ENCODE results near the gene UGP2.
"Not testable (repeated sequence)": the region's sequence is repeated elsewhere in the genome, so short reads cannot be mapped to it uniquely, and the experiment has no call there.

Gene UGP2

DNA sequence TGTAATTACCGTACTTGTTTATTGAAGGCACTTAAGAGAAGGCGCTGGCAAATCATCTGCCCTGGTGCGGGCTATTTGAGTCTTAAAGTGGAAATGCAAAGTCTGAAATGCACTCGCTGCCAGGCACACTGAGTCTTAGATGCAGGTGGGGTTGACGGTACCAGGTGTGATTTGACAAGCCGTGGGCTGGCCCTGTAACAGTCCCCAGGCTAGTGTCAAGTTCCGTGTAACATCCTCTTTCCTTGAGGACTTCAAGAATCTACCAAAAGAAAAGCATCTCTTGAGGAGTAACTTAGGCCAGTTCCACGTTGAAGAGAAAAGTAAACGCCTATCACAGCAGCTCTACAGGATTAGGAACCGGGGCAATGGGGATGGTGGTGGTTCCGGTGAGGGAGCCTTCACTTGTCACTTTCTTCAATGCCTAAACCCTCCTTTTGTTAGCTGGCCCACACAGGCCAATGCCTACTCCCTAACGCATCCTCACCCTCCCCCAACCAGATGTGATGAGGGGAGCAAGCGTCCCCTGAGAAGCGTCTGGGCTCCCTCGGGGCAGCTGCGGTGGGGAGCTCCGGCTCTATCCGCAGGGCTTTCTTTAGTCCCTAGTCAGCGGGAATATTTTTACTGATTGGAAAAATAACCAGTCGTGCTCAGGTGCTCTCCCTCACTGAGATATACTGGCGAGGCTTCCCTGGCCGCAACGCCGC is 1.5 kb upstream of the UGP2 start:
- no peak for DNase-seq

DNA sequence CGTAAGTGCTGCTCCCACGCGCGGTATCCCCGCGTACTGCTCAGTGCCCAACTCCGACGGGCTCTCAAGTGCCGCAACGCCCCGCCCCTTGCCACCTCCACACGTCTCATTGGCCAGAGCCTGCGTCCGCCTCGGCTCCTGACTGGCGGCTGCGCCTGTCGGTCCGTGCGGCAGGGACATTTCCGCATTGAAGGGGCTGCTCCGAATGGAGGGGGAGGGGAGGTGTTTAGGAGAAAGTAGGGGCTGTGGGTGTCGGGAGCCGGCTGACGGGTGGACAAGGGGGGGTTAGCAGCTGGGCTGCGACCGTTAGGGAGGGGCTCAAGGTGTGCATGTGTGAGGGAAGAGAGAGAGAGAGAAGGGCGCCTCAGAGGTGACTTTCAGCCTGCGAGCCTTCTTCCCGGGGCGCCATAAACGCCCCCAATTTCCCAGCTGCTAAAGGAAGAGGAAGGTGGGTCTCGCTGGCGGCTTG is 877 bp upstream of the UGP2 start:
- peak; percentile 97 for DNase-seq

DNA sequence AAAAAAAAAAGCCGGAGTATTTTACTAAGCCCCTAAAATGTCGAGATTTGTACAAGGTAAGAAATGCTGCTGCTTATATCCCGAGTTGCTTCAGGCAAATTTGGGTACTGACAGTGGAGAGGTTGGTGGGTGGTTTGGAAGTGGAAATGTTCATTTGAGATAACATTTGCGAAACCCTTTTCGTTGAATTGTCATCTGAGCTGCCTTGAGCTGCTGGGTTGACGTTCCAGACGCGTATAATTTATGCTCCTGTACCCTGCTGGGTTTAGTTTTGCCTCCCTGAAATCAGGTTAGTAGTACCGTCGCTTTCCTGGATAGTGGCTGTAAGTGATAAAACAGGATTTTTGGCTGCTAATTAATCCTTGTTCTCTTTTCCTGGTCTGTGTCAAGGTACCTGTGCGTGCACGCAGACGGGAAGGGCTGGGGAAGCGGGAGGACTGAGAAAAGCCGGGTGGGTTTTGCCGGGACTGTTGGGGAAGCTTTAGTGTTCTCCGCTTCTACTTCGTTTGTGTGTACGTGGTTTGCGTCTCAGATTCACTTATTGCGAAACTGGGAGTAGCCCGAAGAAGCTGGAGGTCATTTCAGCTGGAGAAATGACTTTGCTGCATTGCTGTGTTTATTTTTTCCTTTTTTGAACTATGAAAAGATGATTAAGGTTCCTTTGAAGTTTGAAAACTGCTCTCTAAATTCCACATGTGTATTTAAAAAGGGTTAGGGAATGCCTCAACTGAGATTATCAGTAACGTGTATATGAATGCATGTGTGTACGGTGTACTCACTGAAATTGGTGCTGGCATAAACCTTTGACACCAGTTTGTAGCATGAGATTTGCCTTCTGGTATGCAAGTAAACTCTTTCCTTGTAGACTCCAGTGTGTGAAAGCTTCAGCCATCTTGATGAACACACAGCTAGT is 709 bp downstream of the UGP2 start:
- peak; percentile 65 for DNase-seq

DNA sequence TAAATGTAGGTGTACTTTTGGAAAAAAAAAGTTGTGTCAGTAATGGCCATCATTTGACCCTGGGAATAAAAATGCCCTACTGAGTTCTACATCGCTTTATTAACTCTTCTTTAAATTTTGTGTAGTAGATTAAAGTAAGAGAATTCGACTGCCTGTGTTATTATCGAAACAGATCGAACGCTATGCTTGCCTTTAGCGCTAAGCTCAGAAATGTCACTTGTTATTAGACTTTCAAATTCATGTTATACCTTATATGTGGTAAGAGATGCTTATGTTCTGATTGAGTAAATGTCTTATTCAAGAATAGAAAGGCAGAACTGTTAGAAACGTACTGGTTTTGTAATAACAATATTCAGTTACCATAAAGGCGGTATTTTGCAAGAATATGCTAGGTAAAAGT is 1.4 kb downstream of the UGP2 start:
- DNase-seq, result no peak

DNA sequence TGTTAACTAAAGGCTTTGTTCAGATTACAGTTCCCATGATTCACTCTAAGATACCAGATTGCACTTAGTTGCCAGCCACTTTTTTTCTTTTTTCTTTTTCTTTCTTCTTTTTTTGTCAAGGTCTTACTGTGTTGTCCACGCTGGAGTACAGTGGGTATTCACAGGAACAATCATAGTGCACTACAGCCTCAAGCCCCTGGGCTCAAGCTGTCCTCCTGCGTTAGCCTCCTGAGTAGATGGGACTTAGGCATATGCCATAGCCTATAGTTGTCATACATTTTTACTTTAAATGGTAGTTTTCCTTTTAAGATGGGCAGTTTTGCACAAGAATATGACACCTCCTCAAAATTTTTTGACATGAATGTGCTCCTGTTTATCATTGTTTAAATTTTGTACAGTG is 2.1 kb downstream of the UGP2 start:
- no peak for DNase-seq

DNA sequence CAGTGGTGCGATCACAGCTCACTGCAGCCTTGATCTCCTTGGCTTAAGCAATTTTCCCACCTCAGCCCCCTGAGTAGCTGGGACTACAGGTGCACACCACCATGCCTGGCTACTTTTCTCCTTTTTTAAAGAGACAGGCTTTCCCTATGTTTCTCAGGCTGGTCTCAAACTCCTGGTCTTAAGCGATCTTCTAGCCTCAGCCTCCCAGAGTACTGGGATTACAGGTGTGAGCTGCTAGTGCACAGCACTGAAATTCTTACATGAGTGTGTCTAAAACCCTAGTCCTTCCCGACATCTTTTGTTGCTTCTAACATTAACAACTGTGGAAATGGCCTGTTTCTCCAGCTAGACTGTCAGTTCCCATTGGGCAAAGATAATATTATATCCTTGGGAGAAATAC is 2.9 kb downstream of the UGP2 start:
- no peak for DNase-seq

DNA sequence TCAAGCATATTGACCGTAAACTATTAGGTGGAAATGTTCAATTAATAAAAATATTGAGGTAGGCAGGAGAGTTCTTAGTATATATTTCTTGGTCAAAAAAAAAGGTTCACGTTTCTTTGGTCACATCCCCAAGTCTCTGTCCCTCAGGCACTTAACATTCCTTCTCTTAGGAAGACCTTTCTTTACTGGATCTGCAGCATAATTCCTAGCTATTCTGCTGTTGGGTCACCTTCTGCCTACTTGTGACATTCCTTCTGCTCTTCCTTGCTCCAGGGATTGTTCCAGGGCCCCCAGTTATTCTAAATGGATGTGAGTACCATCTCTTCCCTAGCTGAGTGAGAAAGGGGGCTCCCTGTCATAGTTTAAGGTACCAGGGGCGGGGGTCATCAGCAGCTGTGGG is 4.2 kb downstream of the UGP2 start:
- DNase-seq, result no peak

DNA sequence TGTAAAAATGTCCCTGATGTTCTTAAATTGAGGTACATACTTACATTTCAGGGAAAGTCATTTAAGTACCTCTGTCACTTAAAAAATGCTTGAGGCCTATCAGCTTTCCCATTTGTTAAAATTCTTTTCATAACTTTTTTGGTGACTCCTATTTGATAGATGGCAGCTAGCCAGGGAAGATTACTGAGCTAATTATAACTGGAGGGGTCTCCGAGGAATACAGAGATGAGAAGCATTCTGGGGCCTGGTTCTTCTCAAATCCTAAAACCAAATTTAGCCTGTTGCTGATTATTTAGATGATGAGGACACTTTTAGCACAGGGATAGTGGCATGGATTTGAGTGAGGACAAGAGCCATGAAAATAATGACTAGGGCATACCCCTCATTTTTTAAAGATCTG is 4.8 kb downstream of the UGP2 start:
- DNase-seq, result peak; percentile 74

DNA sequence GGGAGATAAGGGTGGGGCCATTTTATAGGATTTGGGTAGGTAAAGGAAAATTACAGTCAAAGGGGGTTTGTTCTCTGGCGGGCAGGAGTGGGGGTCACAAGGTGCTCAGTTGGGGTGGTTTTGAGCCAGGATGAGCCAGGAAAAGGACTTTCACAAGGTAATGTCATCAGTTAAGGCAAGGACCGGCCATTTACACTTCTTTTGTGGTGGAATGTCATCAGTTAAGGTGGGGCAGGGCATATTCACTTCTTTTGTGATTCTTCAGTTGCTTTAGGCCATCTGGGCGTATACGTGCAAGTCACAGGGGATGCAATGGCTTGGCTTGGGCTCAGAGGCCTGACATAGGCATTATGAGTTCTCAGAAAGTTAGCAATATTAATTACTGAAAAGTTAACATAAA is 5.9 kb downstream of the UGP2 start:
- DNase-seq, result not testable (repeated sequence)

DNA sequence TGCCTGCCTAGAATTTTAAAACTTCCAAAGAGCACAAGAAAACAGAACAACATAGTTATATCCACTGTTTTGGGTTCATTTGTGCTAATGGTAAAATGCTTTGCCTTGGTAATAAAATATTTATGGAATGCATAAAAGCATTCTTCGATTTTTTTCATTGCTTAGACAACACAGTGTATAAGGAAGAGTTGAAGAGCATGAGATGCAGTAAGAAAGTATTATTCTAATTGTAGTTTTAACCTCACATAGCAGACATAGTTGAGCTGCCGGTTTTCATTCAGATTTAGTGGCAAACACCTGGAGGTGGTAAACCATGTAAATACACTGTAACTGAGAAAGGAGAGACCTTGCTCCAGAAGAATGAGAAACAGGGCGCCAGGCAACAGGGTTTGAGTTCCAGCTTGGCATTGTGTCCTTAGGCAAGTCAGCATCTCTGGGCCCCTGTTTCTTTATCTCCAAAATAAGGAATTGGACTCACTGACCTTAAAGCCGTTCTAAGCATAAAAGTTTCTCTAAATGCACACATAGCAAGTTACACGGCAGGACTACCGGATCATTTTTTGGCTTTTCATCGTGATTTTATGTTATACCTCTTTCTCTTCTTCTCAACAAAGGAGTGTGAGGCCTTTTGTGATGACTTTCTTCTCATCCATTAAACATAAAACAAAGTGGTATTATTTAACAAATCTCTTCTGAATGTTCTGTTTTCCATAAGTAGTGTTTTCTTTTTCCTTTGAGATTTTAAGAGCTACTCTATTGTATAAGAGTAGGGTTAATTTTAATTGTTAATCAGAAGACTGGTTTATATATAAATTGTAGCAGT is 7.9 kb downstream of the UGP2 start:
- peak; percentile 62 for DNase-seq

DNA sequence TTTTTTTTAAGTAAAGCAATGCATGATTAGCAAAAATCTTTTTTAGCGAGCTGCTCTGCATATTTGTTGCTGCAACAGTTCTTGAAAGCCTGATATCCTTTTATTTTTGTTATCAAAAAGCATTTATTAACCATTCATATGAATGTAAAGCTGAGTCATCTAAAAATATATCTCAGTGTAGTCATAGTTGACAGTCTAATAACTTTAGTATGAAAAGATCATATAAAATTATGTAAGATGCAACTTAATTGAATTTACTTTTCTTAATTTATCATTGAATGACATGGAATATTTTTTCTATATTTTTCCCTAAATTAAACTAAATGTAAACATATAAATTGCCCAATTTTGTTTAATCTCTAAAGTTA is 8.5 kb downstream of the UGP2 start:
- no peak for DNase-seq

DNA sequence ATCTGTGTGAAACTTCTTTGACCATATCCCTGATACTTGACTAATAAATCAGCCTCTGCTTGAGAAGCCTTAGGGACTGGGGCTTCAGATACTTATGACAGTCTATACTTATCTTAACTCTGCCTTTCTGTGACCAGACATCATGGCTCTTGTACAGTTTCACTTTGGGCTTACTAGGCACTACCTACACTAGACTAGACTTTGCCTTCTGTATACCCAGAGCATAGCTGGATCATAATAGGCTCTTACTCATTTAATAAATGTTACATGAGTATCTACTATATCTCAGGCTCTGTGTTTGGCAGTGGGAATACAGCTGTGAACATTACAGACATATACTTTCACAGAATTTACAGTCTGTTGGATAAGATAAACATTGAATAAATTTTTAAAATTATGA is 9.0 kb downstream of the UGP2 start:
- no peak for DNase-seq

DNA sequence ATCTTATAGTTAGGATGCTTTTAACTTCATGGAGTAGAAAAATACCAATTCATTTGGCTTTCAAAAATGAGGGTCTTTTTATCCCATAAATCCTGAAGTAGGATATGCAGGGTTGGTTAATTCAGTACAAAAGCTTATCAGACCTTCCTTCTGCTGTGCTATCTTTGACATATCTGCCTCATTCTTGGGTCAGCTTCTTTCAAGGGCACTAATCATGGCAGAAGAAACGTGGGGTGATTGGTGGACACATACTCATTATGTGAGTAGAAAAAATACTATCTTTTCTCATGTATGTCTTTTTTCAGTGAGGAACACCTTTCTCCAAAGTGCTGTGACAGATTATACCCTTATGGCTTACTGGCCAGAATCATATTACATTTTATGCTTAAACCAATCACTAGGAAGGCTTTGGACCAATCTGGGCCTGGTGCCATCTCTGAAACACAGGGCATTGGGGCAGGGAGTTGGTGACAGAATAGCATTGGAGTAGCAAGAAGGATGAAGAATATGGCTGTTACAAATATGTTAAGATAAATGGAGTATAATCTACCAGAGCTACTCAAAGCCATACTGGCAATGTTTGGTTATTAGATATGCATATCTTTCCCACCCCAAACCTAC is 10.1 kb downstream of the UGP2 start:
- no peak for DNase-seq

DNA sequence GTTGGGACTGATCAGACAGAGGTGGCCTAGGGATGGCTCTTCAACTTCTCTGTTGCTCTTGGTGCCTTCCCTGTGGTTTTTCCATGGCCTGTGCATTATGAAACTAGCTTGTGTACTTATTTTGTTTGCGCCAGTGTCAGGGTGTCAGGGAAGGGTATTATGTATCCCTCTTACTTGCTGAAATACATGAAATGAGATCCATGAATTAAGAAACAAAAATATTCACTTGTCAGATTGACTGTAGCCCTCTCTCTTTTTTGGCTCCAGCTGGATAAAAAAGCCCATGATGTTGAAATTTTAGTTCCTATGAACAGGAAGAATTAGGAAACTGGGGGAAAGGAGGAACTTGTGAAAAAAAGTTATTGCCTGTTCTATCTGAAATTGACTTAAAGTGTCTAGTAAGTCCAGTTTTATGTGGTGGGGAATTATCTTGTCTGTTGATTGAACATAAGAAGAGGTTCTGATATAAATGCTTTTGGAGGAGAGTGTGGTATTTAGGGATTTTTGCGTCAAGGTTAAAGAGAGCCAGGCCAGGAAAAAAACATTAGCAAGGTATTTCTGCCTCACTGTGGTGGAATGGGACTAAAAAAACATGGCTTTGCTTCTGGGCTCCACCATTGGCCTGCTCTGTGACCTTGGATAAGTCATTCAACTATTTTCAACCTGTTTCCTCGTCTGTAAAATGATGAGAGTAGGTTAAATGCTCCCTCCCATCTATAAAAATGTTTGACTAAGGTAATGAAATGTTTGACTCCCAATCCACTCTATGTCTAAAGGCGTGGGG is 12.0 kb downstream of the UGP2 start:
- no peak for DNase-seq

DNA sequence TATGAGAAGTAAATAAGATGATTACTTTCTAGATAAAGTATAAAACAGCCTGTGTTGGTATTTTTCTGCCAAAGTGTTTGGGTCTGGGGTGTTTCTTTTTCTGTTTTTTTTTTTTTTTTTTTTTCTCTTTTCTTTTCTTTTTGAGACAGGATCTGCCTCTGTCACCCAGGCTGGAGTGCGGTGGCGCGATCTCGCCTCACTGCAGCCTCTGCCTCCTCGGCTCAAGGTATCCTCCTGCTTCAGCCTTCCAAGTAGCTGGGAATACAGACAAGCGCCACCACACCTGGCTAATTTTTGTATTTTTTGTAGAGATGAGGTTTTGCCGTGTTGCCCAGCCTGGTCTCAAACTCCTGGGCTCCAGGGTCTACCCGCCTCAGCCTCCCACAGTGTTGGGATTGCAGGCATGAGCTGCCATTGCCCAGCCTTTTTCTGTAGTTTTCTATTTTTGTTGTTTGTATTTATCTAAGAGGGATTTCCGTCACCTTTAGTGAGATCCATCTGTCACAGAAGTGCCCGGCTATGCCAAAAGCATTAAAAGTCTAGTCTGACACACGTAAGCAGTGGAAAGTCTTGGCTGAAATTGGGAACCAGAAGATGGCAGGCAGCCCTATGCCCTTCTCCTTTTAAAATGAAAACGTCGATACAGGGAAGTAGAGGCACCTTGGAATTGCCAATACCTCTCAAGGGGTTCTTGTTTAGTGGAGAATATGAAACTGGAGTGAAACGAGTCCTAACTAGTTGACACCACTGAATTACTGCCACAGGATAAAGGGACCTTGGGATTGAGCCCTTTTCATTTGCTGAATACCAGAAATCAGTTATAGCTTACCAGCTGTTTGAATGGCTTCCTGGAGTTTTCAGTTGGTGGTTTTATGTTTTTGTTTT is 14.0 kb downstream of the UGP2 start:
- no peak for DNase-seq

DNA sequence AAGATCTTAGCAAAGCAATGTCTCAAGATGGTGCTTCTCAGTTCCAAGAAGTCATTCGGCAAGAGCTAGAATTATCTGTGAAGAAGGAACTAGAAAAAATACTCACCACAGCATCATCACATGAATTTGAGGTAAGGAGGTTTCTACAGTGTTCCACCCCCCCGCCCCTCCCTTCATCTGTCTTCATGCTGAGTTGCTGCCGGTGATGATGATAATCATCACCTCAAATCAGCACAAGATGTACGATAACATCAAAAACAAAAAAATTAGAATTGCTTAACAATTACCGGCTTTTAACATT is 14.6 kb downstream of the UGP2 start:
- no peak for DNase-seq

DNA sequence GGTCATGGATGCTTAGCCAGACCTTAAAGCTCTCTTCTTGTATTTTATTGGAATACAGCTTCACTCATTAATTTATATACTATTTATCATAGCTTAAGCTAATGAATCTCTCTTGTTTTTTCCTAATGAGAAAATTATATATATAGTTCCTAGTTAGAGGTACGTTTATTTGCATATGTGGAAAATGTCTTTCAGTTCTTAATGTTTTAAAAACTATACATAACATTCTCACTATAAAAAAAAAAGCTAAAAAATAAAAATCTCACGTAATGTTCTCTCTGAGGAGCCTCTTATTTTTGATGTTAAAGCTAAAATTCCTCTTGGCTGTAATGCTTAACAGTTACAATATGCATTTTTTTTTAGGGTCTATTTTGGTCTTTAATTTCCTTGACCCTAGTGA is 16.6 kb downstream of the UGP2 start:
- no peak for DNase-seq

DNA sequence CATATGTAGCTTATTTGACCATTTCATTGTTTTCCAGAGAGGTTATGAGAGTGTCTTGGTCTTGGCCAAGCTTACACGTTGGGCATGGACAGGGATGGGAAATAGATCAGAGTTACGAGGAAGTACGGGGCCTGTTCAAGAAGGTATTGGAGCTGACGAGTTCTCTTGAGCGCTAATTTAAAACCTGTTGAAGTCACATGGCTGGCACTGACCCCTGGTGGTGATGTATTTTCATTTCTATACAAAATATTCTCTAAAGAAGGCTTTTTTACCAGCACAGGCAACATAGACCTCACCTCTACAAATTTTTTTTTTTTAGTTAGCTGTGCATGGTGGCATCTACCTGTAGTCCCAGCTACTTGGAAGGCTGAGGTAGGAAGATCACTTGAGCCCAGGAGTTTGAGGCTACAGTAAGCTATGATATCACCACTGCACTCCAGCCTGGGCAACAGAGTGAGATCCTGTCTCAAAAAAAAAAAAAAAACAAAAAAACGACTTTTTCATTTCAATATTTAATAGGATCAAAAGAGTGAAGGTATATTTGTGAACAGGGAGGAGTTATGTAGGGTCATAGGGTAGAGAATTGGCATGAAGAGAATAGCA is 19.6 kb downstream of the UGP2 start:
- DNase-seq, result peak; percentile 64

DNA sequence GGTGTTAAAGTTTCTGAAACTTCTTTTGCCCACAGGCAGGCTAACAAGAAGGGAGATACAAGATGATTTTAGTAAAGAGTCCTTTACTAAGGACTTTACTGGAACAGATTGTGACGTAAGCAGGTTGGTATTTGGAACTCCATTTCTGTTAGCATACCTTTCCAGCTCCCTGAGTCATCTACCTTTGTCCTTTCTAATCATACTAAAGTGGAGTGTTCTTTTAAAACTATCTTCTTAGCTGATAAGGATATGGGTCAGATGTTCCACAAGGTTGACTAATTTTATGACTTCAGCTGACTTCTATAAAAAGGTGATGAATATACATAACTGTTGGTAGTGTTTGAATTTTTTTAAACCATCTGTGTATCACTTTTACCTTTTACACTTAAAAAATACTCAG is 21.1 kb downstream of the UGP2 start:
- DNase-seq, result no peak

DNA sequence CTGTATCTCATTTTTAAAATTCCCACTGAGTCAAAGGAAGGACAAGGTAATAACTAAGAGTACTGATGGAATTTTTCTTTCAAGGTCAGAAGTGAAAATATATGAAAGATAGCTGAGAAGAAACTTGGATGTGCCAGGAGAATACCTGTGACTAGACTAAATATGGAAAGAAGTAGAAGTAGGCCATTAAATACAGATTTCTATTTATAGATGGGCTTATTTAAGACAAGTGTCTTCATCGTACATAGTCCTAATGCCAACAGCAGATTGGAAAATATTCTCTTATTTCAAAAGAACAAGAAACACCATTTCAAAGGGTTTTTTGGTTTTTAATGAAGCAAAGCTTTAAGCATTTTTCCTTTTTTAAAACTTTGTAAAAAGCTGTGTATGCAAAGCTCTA is 22.0 kb downstream of the UGP2 start:
- no peak for DNase-seq
